Measurements from ENCODE around the gene STXBP2.
A peak's percentile ranks its signal among the peaks of the same experiment; 100 is the strongest.

The STXBP2 gene

DNA sequence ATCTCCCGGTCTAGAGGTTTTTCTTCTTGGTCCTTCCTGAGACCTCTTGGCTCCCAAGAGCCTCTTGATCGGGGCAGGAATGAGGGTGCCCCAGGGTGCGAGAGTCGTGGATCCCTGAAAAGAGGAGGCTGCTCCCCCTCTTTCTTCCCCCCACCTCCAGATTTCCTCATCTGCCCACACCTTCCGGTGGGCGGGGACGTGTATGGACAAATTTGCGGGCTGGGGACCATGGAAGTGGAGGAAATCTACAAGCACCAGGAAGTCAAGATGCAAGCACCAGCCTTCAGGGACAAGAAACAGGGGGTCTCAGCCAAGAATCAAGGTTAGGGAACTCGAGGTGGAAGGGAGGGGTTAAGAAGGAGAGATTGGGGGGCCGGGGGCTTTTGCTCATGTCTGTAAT lies 39.9 kb downstream of the STXBP2 start, which contains the start of gene MCEMP1:
Gene MCEMP1 (plus strand): TSS at position 237 of the 400 bp plus-strand sequence. CDS start 31 bp downstream, at position 268.
- FAIRE-seq (no peak), DNase-seq (ENCODE audit: extremely low spot score, insufficient read length, low read depth) (no peak)

DNA sequence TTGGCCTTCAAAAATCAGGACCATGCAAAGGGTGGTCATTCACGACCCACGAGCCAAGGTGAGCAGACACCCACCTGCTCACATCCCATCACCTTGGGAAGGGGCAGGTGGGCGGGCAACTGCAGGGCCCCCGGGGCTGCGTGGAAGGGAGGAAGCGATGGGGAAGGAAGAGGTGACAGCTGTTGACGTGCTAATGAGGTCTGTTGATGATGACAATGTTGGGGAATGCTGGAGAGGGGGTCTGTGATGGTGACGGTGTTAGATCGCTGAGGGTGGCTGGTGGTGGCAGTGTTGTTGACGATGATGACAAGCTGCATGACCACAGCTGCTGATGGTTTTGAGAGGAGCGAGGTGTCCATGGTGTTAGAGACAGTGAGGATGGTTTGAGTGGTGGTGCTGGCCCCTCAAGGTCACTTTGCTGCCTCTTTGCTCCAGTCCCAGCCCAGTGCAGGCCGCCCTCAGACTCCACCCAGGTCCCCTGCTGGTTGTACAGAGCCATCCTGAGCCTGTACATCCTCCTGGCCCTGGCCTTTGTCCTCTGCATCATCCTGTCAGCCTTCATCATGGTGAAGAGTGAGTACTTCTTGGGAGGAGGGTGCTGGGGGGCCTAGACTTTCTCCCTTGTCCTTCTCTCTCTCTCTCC lies 40.9 kb downstream of the STXBP2 start:
- DNase-seq (ENCODE audit: extremely low spot score, insufficient read length, low read depth) (no peak), FAIRE-seq (no peak)

DNA sequence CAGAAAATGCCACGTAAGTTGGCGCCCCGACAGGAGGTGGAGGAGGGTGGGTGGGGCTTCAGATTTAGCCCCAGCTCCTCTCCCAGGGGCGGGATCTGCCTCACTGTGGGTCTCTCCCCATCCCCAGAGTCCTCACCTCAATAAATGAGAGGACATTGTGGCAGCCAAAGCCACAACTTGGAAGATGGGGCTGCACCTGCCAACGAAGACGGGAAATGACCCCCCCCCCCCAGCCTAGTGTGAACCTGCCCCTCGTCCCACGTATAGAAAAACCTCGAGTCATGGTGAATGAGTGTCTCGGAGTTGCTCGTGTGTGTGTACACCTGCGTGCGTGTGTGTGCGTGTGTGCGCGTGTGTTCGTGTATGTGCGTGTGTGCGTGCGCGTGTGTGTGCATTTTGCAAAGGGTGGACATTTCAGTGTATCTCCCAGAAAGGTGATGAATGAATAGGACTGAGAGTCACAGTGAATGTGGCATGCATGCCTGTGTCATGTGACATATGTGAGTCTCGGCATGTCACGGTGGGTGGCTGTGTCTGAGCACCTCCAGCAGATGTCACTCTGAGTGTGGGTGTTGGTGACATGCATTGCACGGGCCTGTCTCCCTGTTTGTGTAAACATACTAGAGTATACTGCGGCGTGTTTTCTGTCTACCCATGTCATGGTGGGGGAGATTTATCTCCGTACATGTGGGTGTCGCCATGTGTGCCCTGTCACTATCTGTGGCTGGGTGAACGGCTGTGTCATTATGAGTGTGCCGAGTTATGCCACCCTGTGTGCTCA lies 42.3 kb downstream of the STXBP2 start:
- DNase-seq (ENCODE audit: extremely low spot score, insufficient read length, low read depth) (peak; percentile 68), FAIRE-seq (peak; percentile 93)

DNA sequence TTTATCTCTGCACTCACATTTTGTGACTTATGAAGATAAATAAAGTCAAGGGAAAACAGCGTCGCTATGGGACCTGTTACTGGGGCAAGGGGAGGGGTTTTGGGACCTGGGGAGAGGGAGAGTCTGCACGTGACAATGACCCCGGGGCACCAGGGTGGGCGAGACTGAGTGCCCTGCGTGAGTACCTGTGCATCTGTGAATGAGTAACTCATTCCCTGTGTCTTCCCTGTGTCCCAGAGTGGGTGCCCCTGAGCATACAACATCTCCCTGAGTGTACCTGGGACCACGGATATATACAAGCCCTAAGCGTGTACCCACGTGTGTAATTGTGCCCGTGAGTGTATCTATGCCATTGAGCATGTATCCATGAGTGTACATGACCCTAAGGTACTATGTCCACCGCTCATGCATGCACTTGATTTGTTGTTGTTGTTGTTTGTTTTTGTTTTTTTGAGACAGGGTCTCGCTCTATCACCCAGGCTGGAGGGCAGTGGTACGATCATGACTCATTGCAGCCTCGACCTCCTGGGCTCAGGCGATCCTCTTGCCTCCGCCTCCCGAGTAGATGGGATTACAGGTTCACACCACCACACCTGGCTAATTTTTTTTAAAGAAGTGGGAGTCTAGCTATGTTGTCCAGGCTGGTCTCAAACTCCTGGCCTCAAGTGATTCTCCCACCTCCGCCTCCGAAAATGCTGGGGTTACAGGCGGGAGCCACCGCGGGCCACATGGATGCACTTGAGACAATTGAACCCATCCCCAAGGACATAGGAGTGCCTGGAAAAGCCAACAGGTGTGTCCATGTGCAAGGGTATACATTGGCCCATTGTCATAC lies 43.1 kb downstream of the STXBP2 start:
- FAIRE-seq: no peak
- no peak for DNase-seq (ENCODE audit: extremely low spot score, insufficient read length, low read depth)

GRCh38 chr19:7680606-7681339 lies 43.9 kb downstream of the STXBP2 start, which contains the start of gene TRAPPC5:
Gene TRAPPC5 (plus strand): TSS chr19:7680833. CDS start chr19:7682254, 1,421 bp downstream.
- FAIRE-seq: peak; percentile 86

GRCh38 chr19:7681340-7682174 lies 44.6 kb downstream of the STXBP2 start:
- DNase-seq (ENCODE audit: extremely low spot score, insufficient read length, low read depth) (no peak), FAIRE-seq (peak; percentile 88)

More at GRCh38 chr19:7680606-7681339, 43.9 kb downstream of the STXBP2 start, which contains the start of gene TRAPPC5:
- peak; percentile 76 for DNase-seq (ENCODE audit: extremely low spot score, insufficient read length, low read depth)

DNA sequence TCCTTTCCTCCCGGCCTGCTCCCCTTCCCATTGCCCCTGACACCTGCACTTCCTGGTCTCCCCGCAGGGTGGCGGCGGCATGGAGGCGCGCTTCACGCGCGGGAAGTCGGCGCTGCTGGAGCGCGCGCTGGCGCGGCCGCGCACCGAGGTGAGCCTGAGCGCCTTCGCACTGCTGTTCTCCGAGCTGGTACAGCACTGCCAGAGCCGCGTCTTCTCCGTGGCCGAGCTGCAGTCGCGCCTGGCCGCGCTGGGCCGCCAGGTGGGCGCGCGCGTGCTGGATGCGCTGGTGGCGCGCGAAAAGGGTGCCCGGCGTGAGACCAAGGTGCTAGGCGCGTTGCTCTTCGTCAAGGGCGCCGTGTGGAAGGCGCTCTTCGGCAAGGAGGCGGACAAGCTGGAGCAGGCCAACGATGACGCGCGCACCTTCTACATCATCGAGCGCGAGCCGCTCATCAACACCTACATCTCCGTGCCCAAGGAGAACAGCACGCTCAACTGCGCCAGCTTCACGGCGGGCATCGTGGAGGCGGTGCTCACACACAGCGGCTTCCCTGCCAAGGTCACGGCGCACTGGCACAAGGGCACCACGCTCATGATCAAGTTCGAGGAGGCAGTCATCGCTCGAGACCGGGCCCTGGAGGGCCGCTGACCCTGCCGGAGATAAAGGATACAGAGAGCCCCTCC lies 45.4 kb downstream of the STXBP2 start:
- no peak for FAIRE-seq
- no peak for DNase-seq (ENCODE audit: extremely low spot score, insufficient read length, low read depth)

GRCh38 chr19:7685546-7686445 lies 48.9 kb downstream of the STXBP2 start:
- FAIRE-seq: no peak
- no peak for DNase-seq (ENCODE audit: extremely low spot score, insufficient read length, low read depth)

GRCh38 chr19:7687177-7687576 lies 50.3 kb downstream of the STXBP2 start:
- FAIRE-seq: no peak
- DNase-seq (ENCODE audit: extremely low spot score, insufficient read length, low read depth): no peak

DNA sequence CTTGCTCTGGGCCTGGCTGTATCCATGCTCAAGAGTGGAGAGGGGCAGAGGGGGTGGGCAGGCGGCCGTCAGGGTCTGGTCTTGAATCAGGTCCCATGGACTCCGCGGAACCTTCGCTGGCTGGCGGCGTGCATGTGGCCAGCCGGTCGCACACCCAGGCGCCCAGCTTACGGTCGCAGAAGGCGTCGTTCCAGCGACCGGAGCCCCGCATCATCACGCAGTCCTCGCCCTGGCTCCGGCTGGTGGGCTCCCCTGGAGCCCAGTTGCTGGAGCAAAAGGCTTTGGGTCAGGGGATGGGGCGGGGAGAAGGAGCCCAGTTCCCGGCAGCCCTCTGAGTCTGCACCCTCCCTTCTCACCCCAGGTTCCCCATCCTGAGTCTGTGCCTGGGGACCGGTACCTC lies 52.3 kb downstream of the STXBP2 start:
- FAIRE-seq (no peak), DNase-seq (ENCODE audit: extremely low spot score, insufficient read length, low read depth) (no peak)

- DNase-seq (ENCODE audit: extremely low spot score, insufficient read length, low read depth) (no peak), FAIRE-seq (peak; percentile 93)
These were observed 53.9 kb downstream of the STXBP2 start for GRCh38 chr19:7690779-7691258.

- no peak for DNase-seq (ENCODE audit: extremely low spot score, insufficient read length, low read depth)
These were observed 54.6 kb downstream of the STXBP2 start for GRCh38 chr19:7691497-7691896.

GRCh38 chr19:7692417-7693088 lies 55.6 kb downstream of the STXBP2 start:
- DNase-seq (ENCODE audit: extremely low spot score, insufficient read length, low read depth) (no peak), FAIRE-seq (peak; percentile 18)

More at GRCh38 chr19:7691497-7691896, 54.6 kb downstream of the STXBP2 start:
- FAIRE-seq: no peak

DNA sequence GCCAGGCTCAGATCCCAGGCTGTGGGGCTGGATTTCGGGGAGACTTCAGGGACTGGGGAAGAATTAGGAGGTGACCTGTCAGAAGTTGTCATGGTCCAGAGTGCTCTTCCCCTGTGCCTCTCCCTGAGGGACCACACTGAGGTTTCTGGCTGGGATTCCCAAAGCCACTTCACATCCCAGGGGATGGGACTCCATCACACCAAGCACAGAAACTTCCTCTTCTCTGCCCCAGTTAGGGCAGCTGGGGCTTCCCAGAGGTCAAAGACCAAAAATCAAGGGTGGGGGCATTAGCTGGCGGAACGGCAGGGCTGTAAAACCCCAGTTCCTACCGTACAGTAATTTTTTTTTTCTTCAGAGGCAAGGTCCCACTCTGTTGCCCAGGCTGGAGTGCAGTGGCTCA lies 57.6 kb downstream of the STXBP2 start:
- FAIRE-seq: peak; percentile 89
- DNase-seq (ENCODE audit: extremely low spot score, insufficient read length, low read depth): no peak

Measured in GM18507 (cell line).